Body of pancreas (tissue), 4 donors: ENCODE data around the gene IL21R. TPM values are rescaled to one million over a fixed set of nuclear protein-coding genes. Genes with fewer than 3 reads are reported as not detected.

Experiments used
- ATAC-seq: fragments of 150-250 bp; one replicate; pipeline ENCODE4 v1.9.1; 2016
- DNase-seq, 4 donors: peaks; one replicate each; pipeline ENCODE4 v3.0.0-alpha.2; 2019
- H3K27ac ChIP-seq, 4 donors: fragments of 200-600 bp; sonication (generic); 1 replicate in 3 of 4; 2 replicates in 1 of 4; pipeline versions ENCODE4 v1.5.1 to v1.6.1; 2016 to 2019; ENCODE audit warnings: mild to moderate bottlenecking in 1 of 4, mixed read lengths in 1 of 4, moderate library complexity in 1 of 4
- H3K27me3 ChIP-seq, 2 donors: fragments of 200-600 bp; sonication (generic); one replicate each; pipeline ENCODE4 v1.6.0; 2016; ENCODE audit warnings: mild to moderate bottlenecking in 1 of 2
- H3K36me3 ChIP-seq, 2 donors: fragments of 200-600 bp; sonication (generic); replicated peaks in 1 of 2; 2 replicates each; pipeline ENCODE4 v1.5.1; 2016; ENCODE audit warnings: low read depth in 2 of 2; ENCODE audit not compliant: insufficient read depth in 1 of 2
- H3K4me1 ChIP-seq: fragments of 200-600 bp; sonication (generic); one replicate; pipeline ENCODE4 v1.6.0; 2016
- H3K4me3 ChIP-seq, 2 donors: fragments of 200-600 bp; sonication (generic); 1 replicate in 1 of 2; 2 replicates in 1 of 2; pipeline ENCODE4 v1.5.1; 2016 to 2019
- H3K9me3 ChIP-seq, 3 donors: fragments of 200-600 bp; sonication (generic); 1 replicate in 2 of 3; 2 replicates in 1 of 3; pipeline ENCODE4 v1.5.1; 2016
- CTCF ChIP-seq, 7 experiments: fragments of 450-650 bp in 4 of 7; fragments of 200-600 bp in 3 of 7; sonication (generic) in 3 of 7; IDR thresholded peaks; one replicate each; pipeline ENCODE4 v1.5.1; 2016 to 2019; ENCODE audit warnings: antibody characterized with exemption in 7 of 7
- POLR2A ChIP-seq, 3 donors: fragments of 450-650 bp; IDR thresholded peaks; one replicate each; pipeline ENCODE4 v1.6.1; 2016; ENCODE audit warnings: antibody characterized with exemption in 3 of 3, mild to moderate bottlenecking in 2 of 3
- WGBS, 2 donors: methylation state at CpG; one replicate each; pipeline ENCODE4 v1.1.5; 2017; 5-methylcytosine and 5-hydroxymethylcytosine counted together
- intact Hi-C: fragments of 100-400 bp; cut with DNase I; formaldehyde crosslinking; loops from one replicate; pipeline ENCODE4 v1.15.1; 2023
- total RNA-seq, 2 donors: library from RNA; depleted of rRNA; stranded (reverse); fragments of >200 nt; gene quantifications; one replicate each; pipeline ENCODE4 v1.1.0, GENCODE V29; 2016

IL21R gene
- total RNA-seq, 2 donors from 2014 or later = 0.26 TPM; not detected in 1

GRCh38 chr16:27383556-27384243 is 18.3 kb upstream of the IL21R start:
- ATAC-seq (no peak), DNase-seq (peak in 1 of 4 donors; percentile 54)
- Histone ChIP-seq H3K4me3 (no peak overlapping the region), H3K27me3 (no peaks in the 10 kb centered on the region), H3K27ac (no peak overlapping the region), H3K9me3 (no peaks in the 10 kb centered on the region), H3K4me1 (no peaks in the 10 kb centered on the region), H3K36me3 (no peaks in the 10 kb centered on the region)
- WGBS, 2 donors = 53 to 75% methylated on average over 10 to 15 of the region's 15 CpGs
- intact Hi-C loops = no loop called here
- TF ChIP-seq POLR2A (IDR thresholded peaks at IDR 0.05) = peak in 1 of 3 donors; percentile 15
- no peak for TF ChIP-seq CTCF (IDR thresholded peaks at IDR 0.05)

GRCh38 chr16:27384425-27384824 is 17.5 kb upstream of the IL21R start:
- no peaks in the 10 kb centered on the region for H3K36me3 ChIP-seq
- no peaks in the 10 kb centered on the region for H3K9me3 ChIP-seq
- ATAC-seq (no peak), DNase-seq (no peak)
- H3K4me3 ChIP-seq = no peak overlapping the region
- H3K27ac ChIP-seq = no peak overlapping the region
- intact Hi-C loops = no loop called here
- no peaks in the 10 kb centered on the region for H3K4me1 ChIP-seq
- no peak for TF ChIP-seq CTCF (IDR thresholded peaks at IDR 0.05)
- no peaks in the 10 kb centered on the region for H3K27me3 ChIP-seq
- 59 to 70% methylated on average over 5 of the region's 5 CpGs for WGBS, 2 donors

GRCh38 chr16:27385398-27385797 is 16.6 kb upstream of the IL21R start:
- ATAC-seq = no peak
- Histone ChIP-seq H3K4me1 (no peaks in the 10 kb centered on the region), H3K36me3 (no peaks in the 10 kb centered on the region), H3K27ac (no peak overlapping the region), H3K9me3 (no peaks in the 10 kb centered on the region), H3K27me3 (no peaks in the 10 kb centered on the region), H3K4me3 (no peak overlapping the region)
- no peak for DNase-seq
- WGBS, 2 donors = 67 to 77% methylated on average over 7 of the region's 7 CpGs
- TF ChIP-seq CTCF (IDR thresholded peaks at IDR 0.05) = no peak
- no peak for TF ChIP-seq POLR2A (IDR thresholded peaks at IDR 0.05)
- intact Hi-C loops = no loop called here

DNA sequence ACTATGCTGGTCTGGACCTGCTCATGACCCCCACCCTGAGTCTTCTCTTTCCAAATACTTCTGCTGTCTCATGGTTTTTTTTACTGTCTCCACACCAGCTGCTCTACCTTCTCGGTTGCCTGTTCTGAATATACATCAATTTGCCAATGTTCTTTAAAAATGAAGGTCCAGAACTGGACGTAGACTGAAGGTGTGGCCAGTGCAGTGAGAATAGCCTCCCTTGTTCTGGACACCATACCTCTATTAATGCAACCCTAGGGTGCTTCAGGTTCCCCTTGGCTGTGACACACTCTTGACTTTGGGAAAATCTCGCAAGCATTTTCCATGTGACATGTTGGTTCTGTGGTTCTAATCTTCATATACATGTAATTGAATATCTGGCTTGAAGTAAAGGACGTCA is 15.3 kb upstream of the IL21R start:
- Histone ChIP-seq H3K9me3 (no peaks in the 10 kb centered on the region), H3K36me3 (no peaks in the 10 kb centered on the region), H3K27me3 (no peaks in the 10 kb centered on the region), H3K4me1 (no peaks in the 10 kb centered on the region), H3K27ac (no peak overlapping the region), H3K4me3 (no peak overlapping the region)
- DNase-seq (no peak), ATAC-seq (no peak)
- intact Hi-C loops = no loop called here
- no peak for TF ChIP-seq CTCF (IDR thresholded peaks at IDR 0.05)
- TF ChIP-seq POLR2A (IDR thresholded peaks at IDR 0.05) = no peak
- WGBS, 2 donors = 54 to 63% methylated on average over 4 of the region's 4 CpGs

- Histone ChIP-seq H3K4me1 (no peaks in the 10 kb centered on the region), H3K9me3 (no peaks in the 10 kb centered on the region), H3K27me3 (no peaks in the 10 kb centered on the region), H3K27ac (no peak overlapping the region), H3K36me3 (no peaks in the 10 kb centered on the region), H3K4me3 (no peak overlapping the region)
- no peak for TF ChIP-seq POLR2A (IDR thresholded peaks at IDR 0.05)
- intact Hi-C loops = no loop called here
- ATAC-seq (no peak), DNase-seq (no peak)
- WGBS, 2 donors = 83 to 86% methylated on average over 1 of the region's 1 CpG
Observed at GRCh38 chr16:27387724-27388123, 14.2 kb upstream of the IL21R start.
